ENCODE results near the gene APOA1. TPM values are rescaled to one million over a fixed set of nuclear protein-coding genes. Genes with fewer than 3 reads are reported as not detected.
"Not testable (repeated sequence)": the region's sequence is repeated elsewhere in the genome, so short reads cannot be mapped to it uniquely, and the experiment has no call there.

Gene APOA1
- polyA plus RNA-seq, 1 of the 3 experiments (the other 2 are of a cell fraction), result 0.20 TPM

DNA sequence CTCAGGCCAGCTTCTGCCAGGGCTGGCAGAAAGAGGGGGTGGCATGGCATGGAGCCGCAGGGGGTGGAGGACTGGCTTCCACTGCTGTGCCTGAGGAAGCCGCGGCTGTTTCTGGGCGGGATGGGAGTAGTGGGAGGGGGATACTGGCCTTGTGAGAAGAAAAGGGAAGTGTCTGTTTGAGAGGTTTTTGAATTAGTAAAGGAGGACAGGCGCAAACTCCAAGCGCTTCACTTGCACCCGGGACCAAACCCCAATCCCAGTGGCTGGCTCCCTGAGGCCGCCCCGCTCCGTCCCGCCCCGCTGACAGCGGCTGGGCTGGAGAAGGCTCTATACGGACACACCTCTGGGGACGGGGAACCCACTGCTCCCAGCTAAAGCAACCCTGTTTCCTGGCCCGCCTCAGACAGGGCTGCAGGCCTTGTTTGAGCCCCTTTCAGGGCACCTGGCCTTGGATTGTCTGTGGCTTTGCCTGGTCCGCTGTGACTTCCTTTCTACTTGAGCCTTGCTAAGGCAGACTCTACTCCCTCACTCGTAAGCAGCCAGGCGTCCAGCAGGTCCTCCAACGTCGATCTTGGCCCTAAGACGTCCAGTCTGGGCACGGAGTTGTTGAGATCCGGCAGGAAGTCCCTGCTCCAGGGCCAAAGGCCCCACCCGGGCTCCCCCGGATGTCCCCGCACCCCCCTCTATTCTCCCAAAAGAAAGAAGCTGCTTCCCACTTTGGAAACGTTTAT lies 2.2 kb downstream of the APOA1 start:
- TF ChIP-seq RCOR1 (IDR thresholded peaks at IDR 0.05; ENCODE audit: low read length) (no peak), ELF1 (IDR thresholded peaks at IDR 0.05) (no peak), REST (IDR thresholded peaks at IDR 0.05; ENCODE audit: low read depth, low read length) (no peak), FOSL2 (IDR thresholded peaks at IDR 0.05; ENCODE audit: borderline replicate concordance, low read depth) (no peak), GABPA (IDR thresholded peaks at IDR 0.05; ENCODE audit: low read depth) (no peak), RFX5 (IDR thresholded peaks at IDR 0.05; ENCODE audit: low read length) (no peak), EZH2phosphoT487 (IDR thresholded peaks at IDR 0.05; ENCODE audit: borderline replicate concordance, low read depth) (no peak)
- TF ChIP-seq, protein P1, sequence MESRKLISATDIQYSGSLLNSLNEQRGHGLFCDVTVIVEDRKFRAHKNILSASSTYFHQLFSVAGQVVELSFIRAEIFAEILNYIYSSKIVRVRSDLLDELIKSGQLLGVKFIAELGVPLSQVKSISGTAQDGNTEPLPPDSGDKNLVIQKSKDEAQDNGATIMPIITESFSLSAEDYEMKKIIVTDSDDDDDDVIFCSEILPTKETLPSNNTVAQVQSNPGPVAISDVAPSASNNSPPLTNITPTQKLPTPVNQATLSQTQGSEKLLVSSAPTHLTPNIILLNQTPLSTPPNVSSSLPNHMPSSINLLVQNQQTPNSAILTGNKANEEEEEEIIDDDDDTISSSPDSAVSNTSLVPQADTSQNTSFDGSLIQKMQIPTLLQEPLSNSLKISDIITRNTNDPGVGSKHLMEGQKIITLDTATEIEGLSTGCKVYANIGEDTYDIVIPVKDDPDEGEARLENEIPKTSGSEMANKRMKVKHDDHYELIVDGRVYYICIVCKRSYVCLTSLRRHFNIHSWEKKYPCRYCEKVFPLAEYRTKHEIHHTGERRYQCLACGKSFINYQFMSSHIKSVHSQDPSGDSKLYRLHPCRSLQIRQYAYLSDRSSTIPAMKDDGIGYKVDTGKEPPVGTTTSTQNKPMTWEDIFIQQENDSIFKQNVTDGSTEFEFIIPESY (IDR thresholded peaks at IDR 0.05; ENCODE audit: borderline replicate concordance, low read depth), result no peak
- H3K79me2 ChIP-seq (ENCODE audit: insufficient read depth), result no peaks in the 10 kb centered on the region
- 91% methylated on average over 22 of the region's 28 CpGs for WGBS (ENCODE audit: low lambda C conversion rate)
- no peaks in the 10 kb centered on the region for H3K27me3 ChIP-seq (ENCODE audit: insufficient read depth)
- POLR2A ChIA-PET, result interaction anchor here (0.9 to 1.7 kb wide), 2 partner anchors 23 to 44 kb away, joined by 3 to 9 read pairs; partner anchors contain the start of gene APOA5
- peak overlapping the region; percentile 65; the same call in 1 of the 2 replicates for H2AFZ ChIP-seq (ENCODE audit: low read depth)
- no peak overlapping the region for H3K4me2 ChIP-seq
- no peak overlapping the region for H3K9ac ChIP-seq
- H3K4me1 ChIP-seq (ENCODE audit: control insufficient read depth in 1 of 2, insufficient read depth in 2 of 2, low read depth in 1 of 2, low read length in 1 of 2), result peaks cover 0 to 10% of the 10 kb centered on the region in 2 experiments; a peak in 1 of 4 replicates
- H3K9me2 ChIP-seq, result no peaks in the 10 kb centered on the region
- no peak overlapping the region for H3K4me3 ChIP-seq (ENCODE audit: low read depth in 2 of 2, low read length in 1 of 2)
- no peaks in the 10 kb centered on the region for H3F3A ChIP-seq (replicated peaks; ENCODE audit: insufficient read depth)
- H3K36me3 ChIP-seq (replicated peaks in 1 of 2; ENCODE audit: control insufficient read depth in 1 of 2, insufficient read depth in 2 of 2, low read length in 1 of 2), result no peaks in the 10 kb centered on the region
- no peak for DNase-seq
- H3K9me3 ChIP-seq, result no peaks in the 10 kb centered on the region
- CTCF ChIA-PET, result interaction anchor here (0.9 to 3.1 kb wide), 20 partner anchors 10 to 309 kb away, joined by 3 to 59 read pairs (median 4); partner anchors contain the start of genes APOA4, APOA5, PAFAH1B2 and ZPR1
- no peaks in the 10 kb centered on the region for H4K20me1 ChIP-seq (ENCODE audit: insufficient read depth)
- no peak overlapping the region for H3K27ac ChIP-seq (ENCODE audit: low read depth in 2 of 2, low read length in 1 of 2)

- H3K36me3 ChIP-seq (replicated peaks in 1 of 2; ENCODE audit: control insufficient read depth in 1 of 2, insufficient read depth in 2 of 2, low read length in 1 of 2); H3K27ac ChIP-seq (ENCODE audit: low read depth in 2 of 2, low read length in 1 of 2); H3K27me3 ChIP-seq (ENCODE audit: insufficient read depth); H3K9me2 ChIP-seq; DNase-seq; H3K4me3 ChIP-seq (ENCODE audit: low read depth in 2 of 2, low read length in 1 of 2); H3F3A ChIP-seq (replicated peaks; ENCODE audit: insufficient read depth); H3K79me2 ChIP-seq (ENCODE audit: insufficient read depth); POLR2A ChIA-PET; H2AFZ ChIP-seq (ENCODE audit: low read depth); H4K20me1 ChIP-seq (ENCODE audit: insufficient read depth); H3K9ac ChIP-seq; H3K4me2 ChIP-seq; H3K9me3 ChIP-seq: not testable (repeated sequence)
- peaks cover 0 to 16% of the 10 kb centered on the region in 2 experiments; a peak in 1 of 4 replicates for H3K4me1 ChIP-seq (ENCODE audit: control insufficient read depth in 1 of 2, insufficient read depth in 2 of 2, low read depth in 1 of 2, low read length in 1 of 2)
- CTCF ChIA-PET, result interaction anchor here (1.3 to 2.0 kb wide), 5 partner anchors 11 to 272 kb away, joined by 3 to 7 read pairs (median 4); no protein-coding TSS in a partner anchor
- 82% methylated on average over 13 of the region's 13 CpGs for WGBS (ENCODE audit: low lambda C conversion rate)
These were observed 2.8 kb downstream of the APOA1 start for GRCh38 chr11:116834535-116835041.
